ENCODE results near the gene APEX1. TPM values are rescaled to one million over a fixed set of nuclear protein-coding genes. Genes with fewer than 3 reads are reported as not detected.

Gene APEX1
- total RNA-seq, 4 donors from 2014 or later, result 125 to 134 (median 131) TPM

DNA sequence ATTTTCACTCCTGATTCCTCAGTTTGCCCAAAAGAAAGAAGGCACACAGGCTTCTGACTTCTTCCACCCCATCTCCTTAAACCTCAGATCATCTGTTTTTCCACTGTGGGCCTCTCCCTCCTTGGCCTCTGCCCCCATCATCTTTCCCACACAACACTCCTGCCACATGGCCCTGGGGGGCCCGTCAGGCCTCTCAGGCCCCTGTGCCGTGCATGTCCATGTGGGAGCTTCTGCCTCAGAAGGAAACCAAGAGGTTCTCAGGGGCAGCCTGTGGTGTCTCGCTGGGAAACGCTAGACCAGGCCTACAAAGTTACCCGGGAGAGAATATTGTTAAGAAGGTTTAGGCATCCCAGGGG is 27.0 kb upstream of the APEX1 start:
- WGBS, 2 donors, result 66 to 70% methylated on average over 5 of the region's 5 CpGs
- no peaks in the 10 kb centered on the region for H3K9me3 ChIP-seq

DNA sequence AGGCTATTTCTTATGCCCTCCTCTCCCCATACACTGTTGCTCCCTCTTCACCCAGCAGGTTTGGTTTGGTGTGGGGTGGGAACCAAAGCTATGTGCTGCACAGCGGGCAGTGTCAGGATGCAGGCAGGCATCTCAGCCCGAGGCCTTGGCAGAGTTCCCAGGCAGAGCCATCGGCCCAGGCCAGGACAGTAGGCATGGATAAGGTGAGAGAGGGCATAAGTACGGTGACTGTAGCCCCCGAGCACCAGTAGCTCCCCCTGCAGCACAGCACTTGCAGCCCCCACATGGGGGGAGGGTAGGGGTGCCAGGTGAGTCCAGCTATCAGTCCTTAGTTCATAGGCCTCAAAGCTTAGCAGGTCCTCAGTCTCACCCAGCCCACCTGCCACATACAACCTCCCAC is 26.2 kb upstream of the APEX1 start:
- peaks cover 0 to 29% (median 4%) of the 10 kb centered on the region in 4 donors for H3K4me1 ChIP-seq

More for the DNA sequence above, 27.0 kb upstream of the APEX1 start:
- no peak overlapping the region for H3K4me3 ChIP-seq
- DNase-seq (ENCODE audit: low spot score in 2 of 2), result no peak
- TF ChIP-seq EP300 (IDR thresholded peaks at IDR 0.05) (no peak), POLR2A (IDR thresholded peaks at IDR 0.05) (no peak)
- TF ChIP-seq, protein P1, sequence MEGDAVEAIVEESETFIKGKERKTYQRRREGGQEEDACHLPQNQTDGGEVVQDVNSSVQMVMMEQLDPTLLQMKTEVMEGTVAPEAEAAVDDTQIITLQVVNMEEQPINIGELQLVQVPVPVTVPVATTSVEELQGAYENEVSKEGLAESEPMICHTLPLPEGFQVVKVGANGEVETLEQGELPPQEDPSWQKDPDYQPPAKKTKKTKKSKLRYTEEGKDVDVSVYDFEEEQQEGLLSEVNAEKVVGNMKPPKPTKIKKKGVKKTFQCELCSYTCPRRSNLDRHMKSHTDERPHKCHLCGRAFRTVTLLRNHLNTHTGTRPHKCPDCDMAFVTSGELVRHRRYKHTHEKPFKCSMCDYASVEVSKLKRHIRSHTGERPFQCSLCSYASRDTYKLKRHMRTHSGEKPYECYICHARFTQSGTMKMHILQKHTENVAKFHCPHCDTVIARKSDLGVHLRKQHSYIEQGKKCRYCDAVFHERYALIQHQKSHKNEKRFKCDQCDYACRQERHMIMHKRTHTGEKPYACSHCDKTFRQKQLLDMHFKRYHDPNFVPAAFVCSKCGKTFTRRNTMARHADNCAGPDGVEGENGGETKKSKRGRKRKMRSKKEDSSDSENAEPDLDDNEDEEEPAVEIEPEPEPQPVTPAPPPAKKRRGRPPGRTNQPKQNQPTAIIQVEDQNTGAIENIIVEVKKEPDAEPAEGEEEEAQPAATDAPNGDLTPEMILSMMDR (IDR thresholded peaks at IDR 0.05), result no peak
- peaks cover 0 to 27% (median 4%) of the 10 kb centered on the region in 4 donors for H3K4me1 ChIP-seq
- H3K36me3 ChIP-seq, result peaks cover 0 to 3% (median 0%) of the 10 kb centered on the region in 3 donors
- no peaks in the 10 kb centered on the region for H3K27me3 ChIP-seq
- H3K27ac ChIP-seq, result peak overlapping the region in 1 of 4 donors; percentile 45

DNA sequence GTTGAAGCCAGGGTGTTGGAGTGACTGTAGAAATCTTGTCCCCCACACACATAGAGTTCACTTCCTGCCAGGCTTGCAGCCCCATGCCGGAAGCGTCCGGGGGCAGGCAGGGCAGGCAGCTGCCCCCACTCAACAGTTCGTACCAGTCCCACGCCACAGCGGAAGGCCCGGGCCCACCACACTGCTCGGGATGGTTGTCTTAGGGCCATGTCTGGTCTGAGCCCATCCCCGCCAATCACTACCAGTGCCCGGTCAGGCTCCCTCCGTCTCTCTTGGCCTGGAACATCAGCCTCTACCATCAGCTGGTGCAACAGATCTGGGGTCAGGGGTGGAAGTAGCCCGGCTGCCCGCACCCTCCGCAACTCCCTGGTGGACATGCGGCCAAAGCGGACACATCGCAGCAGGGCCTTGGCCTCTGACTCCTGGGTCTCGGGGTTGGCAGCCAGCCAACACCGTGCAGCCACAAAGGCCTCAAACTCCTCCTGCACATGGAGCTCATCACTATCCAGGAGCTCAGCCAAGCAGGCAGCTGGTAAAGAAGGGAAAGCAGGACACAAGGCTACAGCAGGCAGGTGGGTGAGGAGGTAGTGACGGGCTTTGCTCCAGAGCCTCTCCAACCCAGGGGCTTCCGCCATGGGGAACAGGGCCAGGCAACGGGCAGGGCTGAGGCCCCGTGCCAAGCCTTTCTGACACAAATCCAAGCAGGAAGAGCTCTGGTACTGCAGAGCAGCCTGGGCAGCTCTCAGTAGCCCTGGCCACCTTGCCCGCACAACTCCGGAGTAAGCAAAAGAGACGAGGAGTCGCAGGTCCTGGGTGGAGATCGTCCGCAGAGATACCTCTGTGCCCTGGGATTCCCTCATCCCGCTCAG is 25.0 kb upstream of the APEX1 start:
- Histone ChIP-seq H3K27ac (no peak overlapping the region), H3K27me3 (no peaks in the 10 kb centered on the region), H3K4me3 (no peak overlapping the region), H3K9me3 (no peaks in the 10 kb centered on the region), H3K36me3 (peaks cover 0 to 3% (median 0%) of the 10 kb centered on the region in 3 donors), H3K4me1 (peaks cover 0 to 42% (median 9%) of the 10 kb centered on the region in 4 donors)
- TF ChIP-seq EP300 (IDR thresholded peaks at IDR 0.05) (no peak), POLR2A (IDR thresholded peaks at IDR 0.05) (no peak)
- TF ChIP-seq, protein P1 (IDR thresholded peaks at IDR 0.05), result no peak
- no peak for DNase-seq (ENCODE audit: low spot score in 2 of 2)
- 51 to 65% methylated on average over 20 to 30 of the region's 30 CpGs for WGBS, 2 donors

More for the DNA sequence above, 26.2 kb upstream of the APEX1 start:
- Histone ChIP-seq H3K9me3 (no peaks in the 10 kb centered on the region), H3K4me3 (no peak overlapping the region), H3K27ac (no peak overlapping the region), H3K27me3 (no peaks in the 10 kb centered on the region), H3K36me3 (peaks cover 0 to 3% (median 0%) of the 10 kb centered on the region in 3 donors)
- TF ChIP-seq EP300 (IDR thresholded peaks at IDR 0.05) (no peak), POLR2A (IDR thresholded peaks at IDR 0.05) (no peak)
- TF ChIP-seq, protein P1 (IDR thresholded peaks at IDR 0.05), result no peak
- WGBS, 2 donors, result 8 to 41% methylated on average over 2 to 5 of the region's 5 CpGs
- DNase-seq (ENCODE audit: low spot score in 2 of 2), result no peak

DNA sequence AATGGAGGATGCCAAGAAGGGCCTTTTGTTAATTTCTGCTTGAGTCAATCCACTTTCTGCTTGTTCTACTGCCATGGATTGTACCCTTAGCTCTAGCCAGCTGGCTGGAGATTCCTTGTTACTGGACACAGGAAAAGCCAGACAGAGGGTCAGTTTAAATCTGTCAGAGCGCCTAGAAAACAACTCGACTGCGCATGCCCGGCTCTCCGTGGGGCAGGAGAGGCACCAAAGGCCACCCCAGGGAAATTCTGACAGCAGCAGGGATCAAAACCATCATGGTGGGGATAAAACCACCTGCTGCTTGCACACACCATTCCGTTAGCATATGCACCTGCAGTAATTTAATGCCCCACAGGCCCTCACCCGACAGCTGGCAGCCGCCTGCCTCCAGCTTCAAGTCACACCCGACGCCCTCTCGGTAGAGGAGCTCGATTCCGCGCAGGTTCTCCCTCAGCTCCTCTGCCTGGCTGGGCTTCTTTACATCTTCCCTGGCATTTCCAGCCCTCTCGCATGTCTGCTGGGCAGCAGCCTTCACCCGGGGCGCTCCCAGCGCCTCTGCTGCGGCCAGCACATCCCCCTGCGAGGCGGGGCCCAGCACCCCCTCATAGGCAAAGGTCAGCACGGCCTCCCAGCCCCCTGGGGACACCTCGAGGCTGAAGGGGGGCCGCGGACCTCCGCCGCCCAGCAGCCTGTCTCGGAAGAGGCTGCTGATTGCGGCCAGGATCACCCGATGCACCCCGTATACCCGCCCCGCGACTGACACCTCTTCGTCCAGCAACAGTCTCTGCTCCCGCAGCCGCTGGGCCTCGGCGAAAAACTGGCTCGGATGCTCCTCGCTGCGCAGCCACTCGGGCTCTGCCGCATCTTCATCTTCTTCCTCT is 20.1 kb upstream of the APEX1 start:
- H3K9me3 ChIP-seq, result no peaks in the 10 kb centered on the region
- H3K27me3 ChIP-seq, result no peaks in the 10 kb centered on the region
- peak overlapping the region; percentile 47 to 87 (median 74) for H3K27ac ChIP-seq
- TF ChIP-seq EP300 (IDR thresholded peaks at IDR 0.05) (peak in 1 of 2 donors; percentile 62), POLR2A (IDR thresholded peaks at IDR 0.05) (no peak)
- TF ChIP-seq, protein P1 (IDR thresholded peaks at IDR 0.05), result no peak
- peaks cover 0 to 35% (median 10%) of the 10 kb centered on the region in 4 donors for H3K4me1 ChIP-seq
- peak overlapping the region; percentile 4 to 50 (median 34) for H3K4me3 ChIP-seq
- 21 to 35% methylated on average over 31 to 36 of the region's 44 CpGs for whole genome bisulfite sequencing, 2 donors
- H3K36me3 ChIP-seq, result no peaks in the 10 kb centered on the region
- DNase-seq (ENCODE audit: low spot score in 2 of 2), result peak; percentile 66 to 70

All from tibial nerve (tissue), 4 donors.